Body of pancreas (tissue), 4 donors: ENCODE data around the gene RCOR1.

ENCODE experiments used
- POLR2A ChIP-seq, 3 donors: fragments of 450-650 bp; IDR thresholded peaks; one replicate each; pipeline ENCODE4 v1.6.1; 2016; ENCODE audit warnings: antibody characterized with exemption in 3 of 3, mild to moderate bottlenecking in 2 of 3
- TF ChIP-seq, protein P1 (sequence below), 7 experiments: fragments of 450-650 bp in 4 of 7; fragments of 200-600 bp in 3 of 7; sonication (generic) in 3 of 7; IDR thresholded peaks; one replicate each; pipeline ENCODE4 v1.5.1; 2016 to 2019; ENCODE audit warnings: antibody characterized with exemption in 7 of 7

GRCh38 chr14:102592763-102593060, 263 bp downstream of the RCOR1 start:
- TF ChIP-seq, protein P1, sequence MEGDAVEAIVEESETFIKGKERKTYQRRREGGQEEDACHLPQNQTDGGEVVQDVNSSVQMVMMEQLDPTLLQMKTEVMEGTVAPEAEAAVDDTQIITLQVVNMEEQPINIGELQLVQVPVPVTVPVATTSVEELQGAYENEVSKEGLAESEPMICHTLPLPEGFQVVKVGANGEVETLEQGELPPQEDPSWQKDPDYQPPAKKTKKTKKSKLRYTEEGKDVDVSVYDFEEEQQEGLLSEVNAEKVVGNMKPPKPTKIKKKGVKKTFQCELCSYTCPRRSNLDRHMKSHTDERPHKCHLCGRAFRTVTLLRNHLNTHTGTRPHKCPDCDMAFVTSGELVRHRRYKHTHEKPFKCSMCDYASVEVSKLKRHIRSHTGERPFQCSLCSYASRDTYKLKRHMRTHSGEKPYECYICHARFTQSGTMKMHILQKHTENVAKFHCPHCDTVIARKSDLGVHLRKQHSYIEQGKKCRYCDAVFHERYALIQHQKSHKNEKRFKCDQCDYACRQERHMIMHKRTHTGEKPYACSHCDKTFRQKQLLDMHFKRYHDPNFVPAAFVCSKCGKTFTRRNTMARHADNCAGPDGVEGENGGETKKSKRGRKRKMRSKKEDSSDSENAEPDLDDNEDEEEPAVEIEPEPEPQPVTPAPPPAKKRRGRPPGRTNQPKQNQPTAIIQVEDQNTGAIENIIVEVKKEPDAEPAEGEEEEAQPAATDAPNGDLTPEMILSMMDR (IDR thresholded peaks at IDR 0.05), result no peak
- TF ChIP-seq POLR2A (IDR thresholded peaks at IDR 0.05), result no peak
